Suprapubic skin (tissue), 4 donors: Measurements from ENCODE around the gene RBM19. TPM values are rescaled to one million over a fixed set of nuclear protein-coding genes. Genes with fewer than 3 reads are reported as not detected.

Experiments
- DNase-seq, 2 donors: peaks; one replicate each; pipeline ENCODE4 v3.0.0-alpha.2; 2019; ENCODE audit warnings: low spot score in 2 of 2
- H3K27ac ChIP-seq: fragments of 200-600 bp; sonication (generic); one replicate; pipeline ENCODE4 v1.5.1; 2019
- H3K27me3 ChIP-seq: fragments of 200-600 bp; sonication (generic); one replicate; pipeline ENCODE4 v1.5.1; 2019
- H3K36me3 ChIP-seq: fragments of 200-600 bp; sonication (generic); one replicate; pipeline ENCODE4 v1.5.1; 2019
- H3K4me1 ChIP-seq: fragments of 200-600 bp; sonication (generic); one replicate; pipeline ENCODE4 v1.5.1; 2019
- H3K4me3 ChIP-seq: fragments of 200-600 bp; sonication (generic); one replicate; pipeline ENCODE4 v1.5.1; 2019; ENCODE audit warnings: mild to moderate bottlenecking
- H3K9me3 ChIP-seq: fragments of 200-600 bp; sonication (generic); one replicate; pipeline ENCODE4 v1.5.1; 2019
- EP300 ChIP-seq: sonication (generic); formaldehyde crosslinking; IDR thresholded peaks from one replicate; pipeline ENCODE4 v1.6.1; 2017; ENCODE audit warnings: antibody characterized with exemption
- POLR2A ChIP-seq, 2 donors: fragments of 450-650 bp; IDR thresholded peaks; one replicate each; pipeline ENCODE4 v1.6.1; 2017; ENCODE audit warnings: antibody characterized with exemption in 2 of 2, mild to moderate bottlenecking in 2 of 2, moderate library complexity in 2 of 2
- POLR2AphosphoS5 ChIP-seq, 3 donors: sonication (generic); formaldehyde crosslinking; IDR thresholded peaks; one replicate each; pipeline ENCODE4 v1.6.1; 2017; ENCODE audit warnings: antibody characterized with exemption in 3 of 3
- WGBS: methylation state at CpG from one replicate; pipeline ENCODE4 v1.1.5; 2018; 5-methylcytosine and 5-hydroxymethylcytosine counted together
- total RNA-seq, 4 donors: library from RNA; depleted of rRNA; stranded (reverse); fragments of >200 nt; gene quantifications; one replicate each; pipeline ENCODE4 v1.1.0, GENCODE V29; 2016
- TF ChIP-seq, protein P1 (sequence below), 2 donors: fragments of 200-600 bp in 1 of 2; fragments of 450-650 bp in 1 of 2; sonication (generic) in 1 of 2; IDR thresholded peaks; one replicate each; pipeline ENCODE4 v1.5.1; 2016 to 2019; ENCODE audit warnings: antibody characterized with exemption in 2 of 2, mild to moderate bottlenecking in 1 of 2, moderate library complexity in 1 of 2

Gene RBM19
- total RNA-seq, 4 donors from 2014 or later = 26.8 to 51.4 (median 28.2) TPM

DNA sequence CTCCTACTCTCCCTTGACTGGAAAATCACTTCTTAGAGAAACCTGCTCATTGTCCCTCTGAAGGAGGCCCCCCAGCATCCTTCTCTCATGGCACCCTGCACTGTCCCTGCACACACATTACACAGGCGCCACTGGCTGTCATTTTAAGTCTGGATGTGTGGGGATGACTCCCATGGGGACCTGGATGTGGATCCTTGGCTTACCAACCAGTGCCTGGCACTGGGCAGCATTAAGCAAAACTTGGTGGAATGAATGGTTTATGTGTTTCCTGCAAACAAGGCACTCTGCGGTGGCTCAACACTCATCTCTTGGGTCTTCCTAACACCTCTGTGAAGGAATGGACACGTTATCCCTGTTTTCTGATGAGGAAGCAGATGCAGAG is 162.4 kb downstream of the RBM19 start:
- Histone ChIP-seq H3K27ac (no peak overlapping the region), H3K36me3 (no peaks in the 10 kb centered on the region), H3K4me3 (no peak overlapping the region), H3K4me1 (no peaks in the 10 kb centered on the region), H3K27me3 (no peaks in the 10 kb centered on the region), H3K9me3 (no peaks in the 10 kb centered on the region)
- no peak for DNase-seq
- 94% methylated on average over 3 of the region's 3 CpGs for WGBS
- TF ChIP-seq EP300 = no peak
- TF ChIP-seq, protein P1, sequence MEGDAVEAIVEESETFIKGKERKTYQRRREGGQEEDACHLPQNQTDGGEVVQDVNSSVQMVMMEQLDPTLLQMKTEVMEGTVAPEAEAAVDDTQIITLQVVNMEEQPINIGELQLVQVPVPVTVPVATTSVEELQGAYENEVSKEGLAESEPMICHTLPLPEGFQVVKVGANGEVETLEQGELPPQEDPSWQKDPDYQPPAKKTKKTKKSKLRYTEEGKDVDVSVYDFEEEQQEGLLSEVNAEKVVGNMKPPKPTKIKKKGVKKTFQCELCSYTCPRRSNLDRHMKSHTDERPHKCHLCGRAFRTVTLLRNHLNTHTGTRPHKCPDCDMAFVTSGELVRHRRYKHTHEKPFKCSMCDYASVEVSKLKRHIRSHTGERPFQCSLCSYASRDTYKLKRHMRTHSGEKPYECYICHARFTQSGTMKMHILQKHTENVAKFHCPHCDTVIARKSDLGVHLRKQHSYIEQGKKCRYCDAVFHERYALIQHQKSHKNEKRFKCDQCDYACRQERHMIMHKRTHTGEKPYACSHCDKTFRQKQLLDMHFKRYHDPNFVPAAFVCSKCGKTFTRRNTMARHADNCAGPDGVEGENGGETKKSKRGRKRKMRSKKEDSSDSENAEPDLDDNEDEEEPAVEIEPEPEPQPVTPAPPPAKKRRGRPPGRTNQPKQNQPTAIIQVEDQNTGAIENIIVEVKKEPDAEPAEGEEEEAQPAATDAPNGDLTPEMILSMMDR (IDR thresholded peaks at IDR 0.05) = no peak
- no peak for TF ChIP-seq POLR2A (IDR thresholded peaks at IDR 0.05)
- TF ChIP-seq POLR2AphosphoS5 (IDR thresholded peaks at IDR 0.05) = no peak

DNA sequence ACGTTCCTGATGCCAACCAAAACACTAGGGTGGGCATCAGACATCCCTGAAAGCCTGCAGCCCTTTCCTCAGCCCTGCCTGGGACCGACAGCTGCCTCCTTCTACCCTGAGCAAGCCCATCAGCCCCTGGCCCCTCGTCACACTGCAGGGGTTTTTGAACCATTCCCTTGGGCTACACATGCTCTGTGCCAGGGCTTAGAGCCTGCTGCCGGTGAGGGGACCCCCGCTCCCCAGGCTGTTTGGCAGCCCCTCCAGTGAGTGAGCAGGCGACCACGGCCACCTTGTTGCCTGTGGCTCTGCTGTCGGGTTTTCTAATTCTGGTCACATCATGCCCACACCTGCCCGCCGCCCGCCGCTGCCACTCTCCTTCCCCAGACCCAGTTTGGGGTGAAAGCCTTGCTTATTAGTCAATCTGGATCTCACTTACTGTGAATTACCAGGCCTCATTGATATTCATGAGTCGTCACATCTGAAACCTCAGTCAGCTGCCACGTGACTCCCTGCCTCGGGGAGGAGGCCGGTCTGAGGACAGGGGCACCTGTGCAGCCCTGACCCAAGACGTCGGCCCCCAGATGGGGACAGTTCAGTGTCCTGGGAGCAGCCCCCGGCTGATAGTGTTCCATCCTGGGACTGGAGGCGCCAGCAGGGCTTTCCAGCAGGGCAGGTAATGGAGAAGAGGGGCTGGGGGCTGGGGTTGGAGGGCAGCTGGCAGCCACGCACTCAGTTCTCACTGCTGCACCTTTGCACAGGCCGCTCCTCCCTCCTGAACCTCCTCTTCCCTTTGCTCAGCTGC is 163.0 kb downstream of the RBM19 start:
- Histone ChIP-seq H3K36me3 (no peaks in the 10 kb centered on the region), H3K4me1 (no peaks in the 10 kb centered on the region), H3K27ac (no peak overlapping the region), H3K9me3 (no peaks in the 10 kb centered on the region), H3K27me3 (no peaks in the 10 kb centered on the region), H3K4me3 (no peak overlapping the region)
- DNase-seq = no peak
- WGBS = 77% methylated on average over 10 of the region's 22 CpGs
- TF ChIP-seq, protein P1 (IDR thresholded peaks at IDR 0.05) = no peak
- TF ChIP-seq POLR2AphosphoS5 (IDR thresholded peaks at IDR 0.05) (no peak), EP300 (no peak)

DNA sequence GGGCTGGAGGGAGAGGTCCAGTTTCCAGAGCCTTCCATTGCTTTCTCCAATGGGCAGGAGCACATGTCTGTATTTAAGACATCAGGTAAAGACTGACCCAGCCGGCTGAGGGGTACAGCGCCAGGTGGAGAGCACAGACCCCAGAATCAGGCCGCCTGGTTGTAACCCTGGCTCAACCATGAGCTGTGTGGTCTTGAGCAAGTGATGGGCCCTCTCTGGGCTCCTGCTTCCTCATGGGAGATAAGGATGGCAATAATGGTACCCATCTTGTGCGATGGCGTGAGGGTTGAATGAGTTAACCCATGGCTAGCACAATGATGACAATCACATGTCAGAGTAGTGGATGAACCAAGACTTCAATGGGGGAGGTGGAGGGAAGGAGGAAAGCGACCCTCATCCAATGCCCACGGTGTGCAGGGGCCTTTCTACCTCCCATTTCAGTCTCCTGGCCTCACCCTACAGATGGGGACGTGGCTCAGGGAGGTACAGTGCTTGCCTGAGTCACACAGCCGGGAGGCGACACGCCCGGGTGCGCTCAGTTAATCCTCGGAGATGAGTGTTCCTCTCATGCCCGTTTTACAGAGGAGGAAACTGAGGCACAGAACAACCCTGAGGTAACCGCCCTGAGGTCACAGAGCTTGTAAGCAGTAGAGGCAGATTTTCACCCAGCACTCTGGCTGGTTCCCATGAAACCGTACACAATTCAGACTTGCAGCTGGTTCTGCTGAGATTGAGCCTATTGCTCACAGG is 163.9 kb downstream of the RBM19 start:
- Histone ChIP-seq H3K4me3 (no peak overlapping the region), H3K27ac (no peak overlapping the region), H3K4me1 (no peaks in the 10 kb centered on the region), H3K27me3 (no peaks in the 10 kb centered on the region), H3K36me3 (no peaks in the 10 kb centered on the region), H3K9me3 (no peaks in the 10 kb centered on the region)
- DNase-seq = no peak
- TF ChIP-seq, protein P1 (IDR thresholded peaks at IDR 0.05) = no peak
- TF ChIP-seq EP300 = no peak
- TF ChIP-seq POLR2A (IDR thresholded peaks at IDR 0.05) = no peak
- TF ChIP-seq POLR2AphosphoS5 (IDR thresholded peaks at IDR 0.05) = no peak
- 81% methylated on average over 15 of the region's 17 CpGs for WGBS

DNA sequence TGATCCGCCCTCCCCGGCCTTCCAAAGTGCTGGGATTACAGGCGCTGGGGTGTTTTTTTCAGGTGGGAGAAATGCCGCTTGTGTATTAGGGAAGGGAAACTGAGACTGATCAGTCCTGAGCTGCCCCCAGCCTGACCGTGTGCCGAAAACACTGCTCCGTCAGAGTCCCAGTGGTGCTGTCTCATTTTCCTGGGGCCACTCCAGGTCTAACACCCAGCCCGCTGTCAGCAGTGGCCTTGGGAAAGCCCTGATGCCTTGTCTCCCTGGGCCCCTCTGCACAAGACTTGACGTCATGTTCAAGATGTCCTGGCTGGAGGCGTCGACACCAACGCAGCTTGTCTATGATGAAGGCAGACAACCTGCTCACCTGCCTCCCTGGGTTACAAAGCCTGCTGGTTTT is 165.9 kb downstream of the RBM19 start:
- H3K27ac ChIP-seq = no peak overlapping the region
- H3K27me3 ChIP-seq = no peaks in the 10 kb centered on the region
- WGBS = 95% methylated on average over 8 of the region's 12 CpGs
- TF ChIP-seq, protein P1 (IDR thresholded peaks at IDR 0.05) = no peak
- TF ChIP-seq POLR2AphosphoS5 (IDR thresholded peaks at IDR 0.05) (no peak), POLR2A (IDR thresholded peaks at IDR 0.05) (no peak), EP300 (no peak)
- no peak overlapping the region for H3K4me3 ChIP-seq
- DNase-seq = no peak
- H3K4me1 ChIP-seq = no peaks in the 10 kb centered on the region
- H3K36me3 ChIP-seq = no peaks in the 10 kb centered on the region
- no peaks in the 10 kb centered on the region for H3K9me3 ChIP-seq

DNA sequence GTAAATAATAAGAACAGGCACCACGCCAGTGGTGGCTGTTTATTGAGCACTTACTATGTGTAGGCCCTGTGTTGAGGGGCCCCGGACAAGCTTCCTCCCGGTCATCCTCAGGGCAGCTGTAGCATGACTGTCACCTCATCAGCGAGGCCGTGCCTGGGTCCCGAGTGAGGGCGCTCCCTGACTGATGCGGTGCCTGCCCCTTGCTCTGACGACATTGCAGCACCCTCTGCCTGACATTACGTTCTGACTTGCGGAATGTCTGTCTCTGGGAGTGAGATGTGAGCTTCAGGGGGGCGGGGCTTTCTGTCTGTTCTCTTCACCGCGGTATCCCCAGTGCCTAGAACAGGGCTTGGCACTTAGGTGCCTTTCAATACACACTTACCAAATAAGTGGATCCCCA is 167.6 kb downstream of the RBM19 start:
- Histone ChIP-seq H3K9me3 (no peaks in the 10 kb centered on the region), H3K4me1 (no peaks in the 10 kb centered on the region), H3K27me3 (no peaks in the 10 kb centered on the region), H3K36me3 (no peaks in the 10 kb centered on the region), H3K4me3 (no peak overlapping the region), H3K27ac (no peak overlapping the region)
- DNase-seq = no peak
- 83% methylated on average over 14 of the region's 14 CpGs for WGBS
- TF ChIP-seq, protein P1 (IDR thresholded peaks at IDR 0.05) = no peak
- TF ChIP-seq EP300 (no peak), POLR2A (IDR thresholded peaks at IDR 0.05) (no peak), POLR2AphosphoS5 (IDR thresholded peaks at IDR 0.05) (no peak)
